Naive thymus-derived CD4-positive, alpha-beta T cell (primary cell): ENCODE measurements around the gene TSFM. TPM values are rescaled to one million over a fixed set of nuclear protein-coding genes. Genes with fewer than 3 reads are reported as not detected.
A peak's percentile ranks its signal among the peaks of the same experiment; 100 is the strongest.

Source experiments
- ATAC-seq: fragments of 150-1000 bp; cut with Tn5 transposase; 2 replicates; pipeline ENCODE4 v1.10.0; 2021; ENCODE audit warnings: mild to moderate bottlenecking, moderate library complexity
- CTCF ChIA-PET: fragments of 350-600 bp; sonication (Branson Sonifier 250); formaldehyde crosslinking; loops from one replicate; lab custom pipeline; 2021; ENCODE audit warnings: antibody characterized with exemption; lab: Charles Lee
- POLR2A ChIA-PET: fragments of 350-600 bp; sonication (Branson Sonifier 250); formaldehyde crosslinking; loops from one replicate; lab custom pipeline; 2021; ENCODE audit warnings: antibody characterized with exemption, inconsistent platforms; lab: Charles Lee
- DNase-seq, 9 donors: peaks; one replicate each; pipeline versions ENCODE4 v3.0.0 to v3.0.0-alpha.2; 2020 to 2022; ENCODE audit warnings: mixed read lengths in 1 of 9
- H3K27ac ChIP-seq: one replicate; pipeline ENCODE4 v1.7.0; 2013; ENCODE audit warnings: mild to moderate bottlenecking, low read depth, low read length, moderate library complexity
- H3K27me3 ChIP-seq, 2 donors: one replicate each; pipeline ENCODE4 v1.7.0; 2013; ENCODE audit warnings: low read length in 2 of 2, mild to moderate bottlenecking in 2 of 2, moderate library complexity in 2 of 2; ENCODE audit not compliant: control insufficient read depth in 2 of 2, insufficient read depth in 2 of 2
- H3K36me3 ChIP-seq, 3 experiments: 1 replicate in 2 of 3; 2 replicates in 1 of 3; pipeline ENCODE4 v1.7.0; 2013; ENCODE audit warnings: low read length in 3 of 3, mild to moderate bottlenecking in 3 of 3, moderate library complexity in 1 of 3; ENCODE audit not compliant: insufficient read depth in 3 of 3, control insufficient read depth in 2 of 3
- H3K4me1 ChIP-seq, 2 donors: one replicate each; pipeline ENCODE4 v1.7.0; 2013; ENCODE audit warnings: low read length in 2 of 2, mild to moderate bottlenecking in 2 of 2, moderate library complexity in 1 of 2; ENCODE audit not compliant: control insufficient read depth in 2 of 2, insufficient read depth in 2 of 2
- H3K4me3 ChIP-seq: 2 replicates; pipeline ENCODE4 v1.7.0; 2013; ENCODE audit warnings: mild to moderate bottlenecking, low read length
- H3K9me3 ChIP-seq, 3 experiments: 1 replicate in 2 of 3; 2 replicates in 1 of 3; pipeline ENCODE4 v1.7.0; 2013; ENCODE audit warnings: low read length in 3 of 3; ENCODE audit not compliant: control insufficient read depth in 2 of 3
- H3K27ac Mint-ChIP-seq, 9 donors: one replicate each; pipeline ENCODE4 v1.8.0; 2020 to 2022; ENCODE audit warnings: mixed read lengths in 9 of 9, mild to moderate bottlenecking in 8 of 9, moderate library complexity in 5 of 9, inconsistent platforms in 2 of 9
- H3K27me3 Mint-ChIP-seq, 5 donors: one replicate each; pipeline ENCODE4 v1.8.0; 2021 to 2022; ENCODE audit warnings: mixed read lengths in 5 of 5, mild to moderate bottlenecking in 1 of 5
- H3K36me3 Mint-ChIP-seq, 5 donors: one replicate each; pipeline ENCODE4 v1.8.0; 2020 to 2022; ENCODE audit warnings: mixed read lengths in 5 of 5, mild to moderate bottlenecking in 3 of 5, inconsistent platforms in 1 of 5
- H3K4me1 Mint-ChIP-seq, 7 donors: one replicate each; pipeline ENCODE4 v1.8.0; 2020 to 2022; ENCODE audit warnings: mixed read lengths in 7 of 7, mild to moderate bottlenecking in 3 of 7, inconsistent platforms in 1 of 7
- H3K4me3 Mint-ChIP-seq, 10 donors: one replicate each; pipeline ENCODE4 v1.8.0; 2020 to 2022; ENCODE audit warnings: mild to moderate bottlenecking in 10 of 10, mixed read lengths in 10 of 10, moderate library complexity in 6 of 10, inconsistent platforms in 2 of 10
- H3K9me3 Mint-ChIP-seq, 11 donors: one replicate each; pipeline ENCODE4 v1.8.0; 2020 to 2022; ENCODE audit warnings: mixed read lengths in 11 of 11, mild to moderate bottlenecking in 4 of 11, inconsistent platforms in 1 of 11, moderate library complexity in 1 of 11
- intact Hi-C, 2 donors: fragments of 100-400 bp; cut with micrococcal nuclease; formaldehyde crosslinking; loops; one replicate each; pipeline ENCODE4 v1.15.1; 2023
- polyA plus RNA-seq, 2 donors: library from polyadenylated mRNA; unstranded; fragments of 300-500 nt; fragmentation: Illumina TruSeq; gene quantifications; one replicate each; pipeline ENCODE4 v1.2.3, GENCODE V29; 2021
- total RNA-seq, 6 experiments: library from RNA in 5 of 6; stranded (reverse) in 5 of 6; gene quantifications; 1 replicate in 5 of 6; 2 replicates in 1 of 6; pipeline ENCODE4 v1.2.3 and lab custom pipeline; 2021 to 2026

Gene TSFM
- total and polyA plus RNA-seq, 7 experiments from 2014 or later = 17.8 to 34.9 (median 24.7) TPM

GRCh38 chr12:57777367-57777766 lies 5.2 kb upstream of the TSFM start:
- H3K27ac Mint-ChIP-seq = no peak overlapping the region
- ChIA-PET POLR2A (interaction anchor here (0.7 to 1.2 kb wide), 3 partner anchors 18 to 66 kb away, joined by 3 to 5 read pairs (median 3); no protein-coding TSS in a partner anchor), CTCF (no interaction called here)
- H3K4me1 Mint-ChIP-seq = peaks cover 28 to 49% (median 41%) of the 10 kb centered on the region in 7 donors
- H3K9me3 Mint-ChIP-seq = peaks cover 0 to 5% (median 0%) of the 10 kb centered on the region in 11 donors
- no peak overlapping the region for H3K27ac ChIP-seq
- no peak overlapping the region for H3K4me3 ChIP-seq
- H3K36me3 ChIP-seq = no peaks in the 10 kb centered on the region
- no peaks in the 10 kb centered on the region for H3K9me3 ChIP-seq
- no peak for ATAC-seq
- H3K36me3 Mint-ChIP-seq = peaks cover 0 to 8% (median 0%) of the 10 kb centered on the region in 5 donors
- H3K4me3 Mint-ChIP-seq = no peak overlapping the region
- peaks cover 0 to 3% (median 0%) of the 10 kb centered on the region in 5 donors for H3K27me3 Mint-ChIP-seq
- intact Hi-C loops = no loop called here
- H3K4me1 ChIP-seq = peaks cover 23 to 29% of the 10 kb centered on the region in 2 donors
- DNase-seq = no peak
- no peaks in the 10 kb centered on the region for H3K27me3 ChIP-seq

- Mint-ChIP-seq H3K36me3 (peaks cover 0 to 10% (median 3%) of the 10 kb centered on the region in 5 donors), H3K27me3 (peaks cover 0 to 2% (median 0%) of the 10 kb centered on the region in 5 donors), H3K4me3 (no peak overlapping the region), H3K27ac (no peak overlapping the region), H3K4me1 (peaks cover 29 to 52% (median 44%) of the 10 kb centered on the region in 7 donors), H3K9me3 (peaks cover 0 to 6% (median 0%) of the 10 kb centered on the region in 11 donors)
- H3K27me3 ChIP-seq = no peaks in the 10 kb centered on the region
- H3K9me3 ChIP-seq = no peaks in the 10 kb centered on the region
- peaks cover 0 to 4% (median 0%) of the 10 kb centered on the region in 3 experiments for H3K36me3 ChIP-seq
- ChIA-PET CTCF (no interaction called here), POLR2A (interaction anchor here (0.7 to 0.8 kb wide), 2 partner anchors 19 to 20 kb away, joined by 3 to 5 read pairs; no protein-coding TSS in a partner anchor)
- peaks cover 25 to 30% of the 10 kb centered on the region in 2 donors for H3K4me1 ChIP-seq
- ATAC-seq (no peak), DNase-seq (no peak)
- intact Hi-C loops = no loop called here
- no peak overlapping the region for H3K27ac ChIP-seq
- H3K4me3 ChIP-seq = no peak overlapping the region
Measured at GRCh38 chr12:57777911-57778310, 4.7 kb upstream of the TSFM start.

- peaks cover 0 to 5% (median 0%) of the 10 kb centered on the region in 3 experiments for H3K36me3 ChIP-seq
- no peak overlapping the region for H3K4me3 Mint-ChIP-seq
- H3K27ac ChIP-seq = peak overlapping the region; percentile 8
Measured at GRCh38 chr12:57779736-57780135, 2.9 kb upstream of the TSFM start.

GRCh38 chr12:57780284-57780897 lies 2.2 kb upstream of the TSFM start:
- Mint-ChIP-seq H3K27ac (peak overlapping the region; percentile 72 to 100 (median 97)), H3K27me3 (no peaks in the 10 kb centered on the region), H3K36me3 (peaks cover 0 to 16% (median 5%) of the 10 kb centered on the region in 5 donors), H3K4me3 (peak overlapping the region in 6 of 10 donors; percentile 4 to 100 (median 62)), H3K9me3 (peaks cover 0 to 8% (median 0%) of the 10 kb centered on the region in 11 donors), H3K4me1 (peaks cover 28 to 57% (median 50%) of the 10 kb centered on the region in 7 donors)
- DNase-seq (no peak), ATAC-seq (no peak)
- Histone ChIP-seq H3K27me3 (no peaks in the 10 kb centered on the region), H3K4me3 (no peak overlapping the region), H3K27ac (peak overlapping the region; percentile 8), H3K36me3 (peaks cover 0 to 6% (median under 1%) of the 10 kb centered on the region in 3 experiments), H3K9me3 (no peaks in the 10 kb centered on the region), H3K4me1 (peaks cover 36 to 40% of the 10 kb centered on the region in 2 donors)
- intact Hi-C loops = no loop called here
- CTCF ChIA-PET = interaction anchor here (0.6 to 2.4 kb wide), 3 partner anchors 18 to 34 kb away, joined by 4 to 7 read pairs (median 5); no protein-coding TSS in a partner anchor
- POLR2A ChIA-PET = interaction anchor here (0.6 to 2.2 kb wide), 3 partner anchors 8 to 59 kb away, joined by 3 to 8 read pairs (median 5); partner anchors contain the start of genes EEF1AKMT3 and METTL1

More at GRCh38 chr12:57779736-57780135, 2.9 kb upstream of the TSFM start:
- Mint-ChIP-seq H3K4me1 (peaks cover 28 to 57% (median 50%) of the 10 kb centered on the region in 7 donors), H3K27me3 (no peaks in the 10 kb centered on the region), H3K27ac (peak overlapping the region in 8 of 9 donors; percentile 21 to 99 (median 88)), H3K36me3 (peaks cover 0 to 16% (median 5%) of the 10 kb centered on the region in 5 donors), H3K9me3 (peaks cover 0 to 8% (median 0%) of the 10 kb centered on the region in 11 donors)
- ChIA-PET CTCF (interaction anchor here (0.6 to 2.4 kb wide), 2 partner anchors 23 to 73 kb away, joined by 3 to 7 read pairs; no protein-coding TSS in a partner anchor), POLR2A (interaction anchor here (0.8 to 2.1 kb wide), 3 partner anchors 8 to 23 kb away, joined by 3 to 5 read pairs (median 3); partner anchors contain the start of genes EEF1AKMT3 and METTL1)
- DNase-seq = no peak
- intact Hi-C loops = no loop called here
- Histone ChIP-seq H3K27me3 (no peaks in the 10 kb centered on the region), H3K9me3 (no peaks in the 10 kb centered on the region), H3K4me3 (no peak overlapping the region), H3K4me1 (peaks cover 36 to 40% of the 10 kb centered on the region in 2 donors)
- ATAC-seq = no peak

- peak in 2 of 9 donors; percentile 12 to 25 for DNase-seq
- no peak for ATAC-seq
- CTCF ChIA-PET = interaction anchor here (0.6 to 2.8 kb wide), 15 partner anchors 9 to 124 kb away, joined by 3 to 10 read pairs (median 5); partner anchors contain the start of genes EEF1AKMT3 and METTL1
- Mint-ChIP-seq H3K36me3 (peaks cover 0 to 11% (median 5%) of the 10 kb centered on the region in 5 donors), H3K27ac (peak overlapping the region; percentile 78 to 100 (median 99)), H3K27me3 (no peaks in the 10 kb centered on the region), H3K4me1 (peaks cover 25 to 58% (median 46%) of the 10 kb centered on the region in 7 donors), H3K4me3 (peak overlapping the region; percentile 7 to 100 (median 98)), H3K9me3 (peaks cover 0 to 8% (median 0%) of the 10 kb centered on the region in 11 donors)
- H3K4me1 ChIP-seq = peaks cover 36 to 40% of the 10 kb centered on the region in 2 donors
- POLR2A ChIA-PET = interaction anchor here (0.7 to 2.6 kb wide), 10 partner anchors 9 to 149 kb away, joined by 3 to 8 read pairs (median 4); partner anchors contain the start of genes B4GALNT1, CYP27B1, EEF1AKMT3 and METTL1
- intact Hi-C loops = no loop called here
- H3K36me3 ChIP-seq = peaks cover 0 to 15% (median 9%) of the 10 kb centered on the region in 3 experiments
- H3K9me3 ChIP-seq = no peaks in the 10 kb centered on the region
- H3K27me3 ChIP-seq = no peaks in the 10 kb centered on the region
- H3K27ac ChIP-seq = peak overlapping the region; percentile 52
- peak overlapping the region; percentile 19 for H3K4me3 ChIP-seq
Measured at GRCh38 chr12:57781244-57781643, 1.3 kb upstream of the TSFM start.

GRCh38 chr12:57781801-57782200 lies 786 bp upstream of the TSFM start:
- DNase-seq (no peak), ATAC-seq (no peak)
- H3K36me3 ChIP-seq = peaks cover 3 to 20% (median 14%) of the 10 kb centered on the region in 3 experiments
- Mint-ChIP-seq H3K9me3 (peaks cover 0 to 8% (median 0%) of the 10 kb centered on the region in 11 donors), H3K27ac (peak overlapping the region; percentile 78 to 100 (median 99)), H3K4me3 (peak overlapping the region; percentile 38 to 100 (median 98)), H3K27me3 (no peaks in the 10 kb centered on the region), H3K36me3 (peaks cover 0 to 15% (median 9%) of the 10 kb centered on the region in 5 donors), H3K4me1 (peaks cover 23 to 61% (median 48%) of the 10 kb centered on the region in 7 donors)
- H3K27ac ChIP-seq = peak overlapping the region; percentile 52
- ChIA-PET CTCF (interaction anchor here (0.6 to 2.8 kb wide), 15 partner anchors 9 to 196 kb away, joined by 3 to 10 read pairs (median 5); partner anchors contain the start of genes EEF1AKMT3 and METTL1), POLR2A (interaction anchor here (0.7 to 2.6 kb wide), 10 partner anchors 10 to 149 kb away, joined by 3 to 8 read pairs (median 4); partner anchors contain the start of genes B4GALNT1, CYP27B1, EEF1AKMT3 and METTL1)
- no peaks in the 10 kb centered on the region for H3K9me3 ChIP-seq
- peak overlapping the region; percentile 97 for H3K4me3 ChIP-seq
- peaks cover 36 to 40% of the 10 kb centered on the region in 2 donors for H3K4me1 ChIP-seq
- intact Hi-C loops = loop anchor here (1.0 to 2.0 kb wide), 7 partner anchors 10 to 124 kb away; partner anchors contain the start of genes CDK4 (in 2 of the 2), EEF1AKMT3 (in 2 of the 2), METTL1 (in 2 of the 2) and CTDSP2 (in 1 of the 2)
- no peaks in the 10 kb centered on the region for H3K27me3 ChIP-seq
